NK-92 (cell line): Measurements from ENCODE around the gene EMP2.
"Not testable (repeated sequence)": the region's sequence is repeated elsewhere in the genome, so short reads cannot be mapped to it uniquely, and the experiment has no call there.

ENCODE experiments used
- DNase-seq: peaks from one replicate; lab custom pipeline; 2025; ENCODE audit not compliant: unreplicated experiment; lab: John Stamatoyannopoulos, UW

The EMP2 gene

DNA sequence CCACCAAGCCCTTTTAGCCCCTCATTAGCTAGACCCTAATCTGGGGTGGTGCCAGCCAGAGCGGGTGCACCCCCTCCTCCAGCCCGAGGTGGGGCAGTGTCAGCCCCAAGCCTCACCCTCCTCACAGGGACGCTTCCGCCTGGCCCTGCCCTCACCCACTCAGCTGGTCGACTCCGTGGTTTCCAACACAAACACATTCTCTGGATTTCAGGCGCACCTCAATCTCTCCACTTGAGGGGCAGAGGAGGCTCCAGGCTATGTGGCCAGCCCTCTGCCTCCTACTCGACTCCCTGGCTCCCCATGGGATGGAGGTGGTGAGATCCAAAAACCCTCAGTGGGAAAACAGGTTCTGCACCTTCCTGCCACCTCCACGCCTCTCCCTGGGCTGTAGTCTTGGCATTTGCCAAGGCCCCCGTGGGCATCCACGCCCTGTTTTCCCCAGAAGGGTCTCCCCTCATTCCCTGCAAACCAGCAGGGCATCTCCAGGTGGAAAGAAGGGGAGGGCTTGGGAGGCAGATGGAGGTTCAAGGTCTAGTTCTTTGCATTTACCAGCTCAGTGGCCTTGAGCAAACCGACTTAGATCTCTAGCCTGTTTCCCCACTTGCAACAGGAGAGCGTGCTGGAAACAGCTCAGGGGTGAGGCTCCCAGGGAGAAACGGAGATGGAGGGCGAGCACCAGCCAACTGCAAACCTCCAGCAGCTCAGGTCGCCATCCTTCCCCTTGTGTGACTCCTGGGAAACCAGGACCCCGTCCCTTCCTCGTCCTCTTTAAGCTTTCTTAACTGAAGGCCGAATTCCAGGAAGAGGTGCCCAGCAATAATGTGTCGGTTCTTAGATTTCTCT, 1.7 kb downstream of the EMP2 start:
- DNase-seq, result no peak

DNA sequence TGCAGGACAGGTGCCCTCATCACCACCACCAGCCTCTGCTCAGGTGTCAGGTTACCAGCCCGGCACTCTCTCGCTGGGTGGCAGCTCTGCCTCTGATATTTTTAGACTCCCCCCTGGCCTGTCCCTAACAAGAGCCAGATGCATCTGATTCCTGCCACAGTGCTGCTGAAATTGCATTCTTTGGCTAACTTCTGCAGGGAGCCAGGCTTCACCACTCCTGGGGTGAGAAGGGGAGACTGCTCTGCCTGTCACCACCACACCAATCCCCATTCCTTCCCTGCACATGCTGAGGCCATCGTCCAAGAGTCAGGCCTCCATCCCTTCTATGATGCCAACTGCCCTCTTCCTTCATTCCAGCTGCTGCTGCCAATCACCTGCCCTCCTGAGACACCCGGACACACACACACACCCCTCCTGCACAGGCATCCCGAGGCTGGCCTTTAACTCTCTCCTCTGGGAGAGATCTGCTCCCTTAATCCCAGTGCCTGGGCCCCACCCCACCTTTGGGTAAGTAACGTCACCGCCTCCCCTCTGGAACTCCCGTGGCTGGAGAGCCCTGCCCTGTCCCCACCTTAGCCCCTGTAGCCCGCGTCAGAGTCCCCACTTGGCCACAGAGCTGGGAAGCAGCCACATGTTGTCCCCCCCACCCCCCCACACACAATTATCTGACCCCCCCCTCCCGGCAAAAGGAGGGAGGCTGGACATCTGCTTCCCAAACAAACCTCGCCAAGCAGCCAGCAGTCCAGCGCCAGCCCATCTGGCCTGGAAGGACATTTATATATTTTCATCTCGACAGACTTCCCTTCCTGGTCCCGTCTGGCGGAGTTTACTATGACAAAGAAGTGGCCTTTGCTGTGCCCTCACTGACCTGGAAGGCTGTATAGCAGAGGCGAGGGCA, 2.8 kb downstream of the EMP2 start:
- DNase-seq, result no peak

DNA sequence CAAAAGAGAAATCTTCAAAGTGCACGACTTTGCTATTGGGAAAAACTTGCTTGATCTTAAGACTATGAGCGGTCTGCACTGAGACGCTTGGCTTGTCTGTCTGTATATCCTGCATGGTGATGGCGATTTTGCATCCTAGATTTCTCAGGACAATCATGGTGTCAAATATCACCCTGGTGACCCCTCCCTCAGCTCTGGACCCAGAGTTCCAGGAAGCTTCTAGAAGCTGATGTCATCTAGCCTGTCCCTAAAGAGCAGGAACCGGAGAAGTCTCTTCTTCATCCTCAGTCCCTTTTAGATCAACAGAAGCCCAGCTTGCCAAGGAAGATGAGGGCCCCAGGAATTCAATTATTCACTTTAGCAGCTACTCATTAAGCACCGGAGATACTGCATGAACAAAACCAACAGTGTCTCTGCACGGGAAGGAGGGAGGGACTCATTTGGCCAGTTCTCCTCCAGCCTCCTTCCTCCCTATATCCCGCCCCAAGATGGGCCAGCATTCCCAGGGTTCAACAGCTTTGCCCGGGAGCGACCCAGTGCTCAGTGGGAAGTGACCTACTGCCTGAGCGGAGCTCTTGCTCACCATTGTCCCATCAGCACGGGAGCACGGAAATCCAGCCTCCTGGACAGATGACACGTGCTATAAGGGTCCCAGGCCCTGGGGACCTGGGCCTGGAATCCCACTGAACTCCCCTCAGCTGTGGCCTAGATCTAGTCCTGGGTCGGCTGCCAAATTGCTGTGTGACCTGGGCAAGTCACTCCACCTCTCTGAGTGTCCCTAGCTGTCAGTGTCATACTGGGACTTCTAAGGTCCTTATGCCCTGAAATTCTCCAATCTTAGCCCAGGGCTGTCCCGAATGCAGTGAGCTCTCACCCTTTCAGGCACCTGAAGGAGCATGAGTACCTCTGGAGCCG, 3.8 kb downstream of the EMP2 start:
- no peak for DNase-seq

DNA sequence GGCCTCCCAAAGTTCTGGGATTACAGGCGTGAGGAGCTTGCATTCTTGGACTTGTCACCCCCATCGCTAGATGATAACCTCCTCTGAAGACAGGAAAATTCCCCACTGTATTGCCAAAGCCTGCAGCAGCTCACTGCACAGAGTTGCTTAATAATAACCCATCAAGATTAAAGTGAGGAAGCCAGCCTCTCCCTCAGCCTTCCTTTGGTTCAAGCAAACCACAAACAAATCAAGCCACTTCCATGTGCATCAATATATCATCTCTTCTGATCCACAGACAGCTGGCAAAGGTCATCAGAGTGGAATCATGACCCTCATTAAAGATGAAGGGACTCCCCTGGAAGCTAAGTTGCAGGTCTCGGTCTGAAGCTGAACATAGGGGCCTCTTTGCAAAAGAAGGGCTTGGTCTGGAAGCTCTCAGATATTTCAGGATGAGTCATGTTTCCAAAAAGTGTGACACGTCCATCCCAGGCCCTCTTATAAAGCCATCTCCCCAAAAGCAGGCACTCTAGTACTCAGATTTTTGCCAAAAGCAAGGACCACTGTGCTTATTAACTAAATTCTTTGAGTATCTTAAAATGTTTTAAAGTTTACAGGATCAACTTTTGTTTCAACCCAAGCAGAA, 4.8 kb downstream of the EMP2 start:
- DNase-seq, result no peak

DNA sequence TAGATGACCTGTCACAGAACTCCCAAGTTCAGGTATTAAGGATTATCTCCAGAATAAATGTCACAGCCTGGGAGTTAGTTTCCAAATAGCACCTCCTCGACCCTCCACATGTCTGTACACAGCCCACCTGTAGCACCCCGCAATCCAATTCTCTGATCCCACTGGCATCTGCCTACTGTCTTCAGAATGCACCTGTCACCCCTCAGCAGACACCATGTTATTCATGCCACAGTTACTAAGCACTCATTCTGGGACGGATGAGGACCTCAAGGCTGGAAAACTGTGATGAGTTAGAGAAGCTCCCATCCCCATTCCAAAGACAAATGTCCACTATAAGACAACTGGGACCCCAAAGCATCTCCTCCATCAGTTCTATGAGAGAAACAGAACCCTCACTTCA, 7.8 kb downstream of the EMP2 start:
- DNase-seq, result no peak

DNA sequence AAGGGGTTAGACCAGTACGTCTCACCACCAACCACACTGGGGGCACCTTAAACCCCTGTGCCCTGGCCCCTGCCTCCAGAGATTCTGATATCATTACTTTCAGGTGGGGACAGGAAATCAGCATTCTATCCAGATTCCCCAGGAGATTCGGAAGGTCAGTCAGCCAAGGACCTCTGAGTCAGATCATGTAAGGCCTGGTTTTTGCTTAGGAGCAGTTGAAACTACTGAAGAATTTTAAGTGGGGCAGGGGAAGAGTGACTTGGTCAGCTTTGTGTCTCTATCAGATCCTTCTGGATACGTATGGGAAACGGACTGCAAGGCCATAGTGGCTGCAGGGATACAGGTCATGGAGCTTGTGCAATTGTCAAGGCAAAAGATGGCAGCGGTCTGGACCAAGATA, 9.0 kb downstream of the EMP2 start:
- DNase-seq, result no peak

DNA sequence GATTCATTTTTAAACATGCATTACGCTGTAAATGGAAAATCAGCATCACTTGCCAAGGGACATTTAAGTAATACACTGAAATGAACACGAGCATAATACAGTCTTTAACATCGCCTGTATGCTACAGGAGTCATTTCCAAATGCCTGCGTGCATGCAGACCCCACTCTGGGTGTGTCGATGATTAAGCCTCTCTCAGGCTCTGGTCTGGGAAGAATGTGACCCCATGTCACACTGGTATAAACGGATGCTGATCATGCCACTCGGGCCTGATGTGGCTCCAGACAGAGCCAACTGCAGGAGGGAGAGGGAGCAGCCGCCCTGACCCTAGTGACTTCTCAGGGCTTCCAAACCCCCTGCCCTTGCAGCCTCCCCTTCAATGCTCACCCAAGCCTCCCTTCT, 10.8 kb downstream of the EMP2 start:
- DNase-seq, result no peak

DNA sequence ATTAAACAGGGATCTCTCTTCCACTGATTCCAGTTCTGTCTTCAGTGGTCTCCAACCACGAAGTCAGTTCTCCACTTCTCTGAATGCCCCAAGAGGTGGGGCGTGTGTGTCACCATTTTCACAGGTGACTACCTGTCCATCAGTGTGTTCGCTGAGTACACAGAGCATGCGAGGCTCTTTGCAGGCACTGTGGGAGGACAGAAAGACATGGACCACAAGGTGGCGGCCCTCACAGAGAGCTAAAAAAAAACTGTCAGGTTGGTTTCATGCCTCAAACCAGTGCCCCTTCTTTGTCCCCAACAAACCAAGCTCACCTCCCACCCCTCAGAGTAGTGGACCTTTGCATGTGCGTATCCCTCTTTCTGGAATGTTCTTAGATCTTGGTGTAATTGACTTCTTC, 13.8 kb downstream of the EMP2 start:
- DNase-seq, result no peak

DNA sequence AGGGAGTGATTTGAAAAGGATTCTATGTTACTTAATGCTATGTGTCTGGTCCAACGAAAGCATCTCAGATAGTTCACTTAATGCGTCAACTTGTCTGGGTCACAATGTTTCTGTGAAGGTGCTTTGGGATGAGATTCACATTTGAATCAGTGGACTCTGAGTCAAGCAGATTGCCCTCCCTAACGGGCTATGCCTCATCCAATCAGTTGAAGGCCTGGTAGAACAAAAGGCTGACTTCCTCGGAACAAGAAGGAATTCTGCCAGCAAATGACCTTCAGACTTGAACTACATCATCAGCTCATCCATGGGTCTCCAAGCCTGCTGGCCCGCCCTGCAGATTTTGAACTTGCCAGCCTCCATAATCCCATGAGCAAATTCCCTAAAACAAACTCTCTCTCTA, 15.2 kb downstream of the EMP2 start:
- DNase-seq, result no peak

DNA sequence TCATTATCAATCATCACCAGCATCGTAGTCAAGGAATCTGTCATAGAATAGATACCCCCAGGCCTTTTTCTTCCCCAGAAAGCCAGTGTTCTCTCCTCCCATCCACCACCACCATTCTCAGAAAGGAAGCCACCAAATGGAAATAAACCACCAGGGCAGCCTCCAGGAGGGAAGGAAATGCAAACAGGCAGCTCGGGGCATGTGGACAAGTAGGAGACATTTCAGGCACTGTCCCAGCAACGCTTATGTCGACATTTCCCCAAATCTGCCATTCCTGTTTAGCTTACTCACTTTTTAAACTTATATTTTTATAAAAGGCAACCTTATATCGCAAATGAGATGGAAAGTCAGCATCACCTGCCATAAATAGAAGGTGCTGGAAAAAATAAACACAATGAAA, 15.8 kb downstream of the EMP2 start:
- DNase-seq, result no peak

DNA sequence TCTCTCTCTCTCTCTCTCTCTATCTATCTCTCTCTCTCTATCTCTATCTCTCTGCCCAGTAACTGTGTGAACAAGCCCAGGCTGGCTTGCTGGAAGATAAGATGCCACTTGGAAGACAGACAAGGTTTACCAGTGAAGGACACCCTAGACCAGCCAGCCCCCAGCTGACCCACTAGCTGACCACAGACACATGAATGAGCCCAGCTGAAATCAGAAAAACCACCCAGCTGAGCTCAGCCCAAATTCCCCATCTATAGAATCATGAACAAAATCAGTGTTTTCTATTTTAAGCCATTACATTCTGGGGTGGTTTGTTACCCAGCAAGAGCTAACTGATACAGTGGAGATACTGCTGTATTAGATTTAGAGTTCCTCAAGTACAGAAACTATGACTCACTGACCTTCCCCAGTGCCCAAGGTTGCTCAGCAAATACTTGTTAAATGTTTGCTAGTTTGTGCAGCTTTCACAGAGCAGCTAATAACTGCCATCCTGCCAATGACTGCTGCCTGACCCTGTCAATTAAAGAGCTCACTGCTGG, 18.0 kb downstream of the EMP2 start:
- DNase-seq, result no peak

DNA sequence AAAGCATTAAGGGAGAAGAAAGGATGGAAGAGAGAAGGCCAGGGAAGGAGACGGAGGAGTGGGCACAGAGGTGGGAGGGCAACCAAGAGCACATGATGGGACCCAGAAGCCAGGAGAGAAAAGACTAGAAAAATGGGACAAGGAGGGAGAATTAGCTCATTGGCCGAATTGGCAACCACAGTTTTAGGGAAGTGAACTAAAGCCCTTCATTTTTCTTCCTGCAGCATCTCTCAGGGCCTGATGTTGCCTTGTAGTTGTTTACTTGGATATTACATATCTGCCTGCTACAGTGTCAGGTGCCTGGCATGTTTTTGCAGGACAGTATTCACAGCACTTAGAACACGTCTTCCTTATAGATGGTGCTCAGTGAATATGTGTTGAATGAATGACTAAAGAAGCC, 19.0 kb downstream of the EMP2 start:
- no peak for DNase-seq

DNA sequence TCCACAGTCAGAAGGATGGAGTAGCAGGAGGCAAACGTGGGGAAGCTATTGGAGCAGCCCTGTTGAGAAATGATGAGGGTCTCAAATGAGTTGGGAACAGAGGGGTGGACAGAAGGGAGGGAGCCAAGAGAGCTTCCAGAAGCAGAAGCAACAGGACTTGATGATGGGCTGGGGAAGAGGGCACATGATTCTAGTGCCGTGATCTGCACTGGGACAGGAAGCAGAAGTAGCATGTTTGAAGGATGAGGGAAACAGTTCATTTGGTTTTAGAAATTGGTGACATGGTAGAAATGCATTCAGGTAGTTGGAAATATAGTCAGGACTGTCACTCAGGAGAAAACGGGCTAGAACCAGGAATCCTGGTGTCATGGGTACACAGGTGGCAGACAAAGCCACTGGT, 19.4 kb downstream of the EMP2 start:
- no peak for DNase-seq

DNA sequence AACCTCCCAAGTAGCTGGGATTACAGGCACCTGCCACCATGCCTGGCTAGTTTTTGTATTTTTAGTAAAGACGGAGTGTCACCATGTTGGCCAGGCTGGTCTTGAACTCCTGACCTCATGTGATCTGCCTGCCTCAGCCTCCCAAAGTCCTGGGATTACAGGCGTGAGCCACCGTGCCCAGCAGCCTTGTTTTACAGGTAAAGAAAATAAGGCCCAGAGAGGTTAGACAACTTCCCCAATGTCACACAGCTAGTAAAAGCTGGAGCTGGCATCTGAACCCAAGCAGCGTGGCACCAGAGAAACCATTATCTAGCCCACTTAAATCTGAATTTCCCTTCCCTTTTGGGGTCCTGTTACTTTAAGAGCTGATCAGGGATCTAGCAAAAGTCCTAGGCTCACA, 20.6 kb downstream of the EMP2 start:
- not testable (repeated sequence) for DNase-seq

DNA sequence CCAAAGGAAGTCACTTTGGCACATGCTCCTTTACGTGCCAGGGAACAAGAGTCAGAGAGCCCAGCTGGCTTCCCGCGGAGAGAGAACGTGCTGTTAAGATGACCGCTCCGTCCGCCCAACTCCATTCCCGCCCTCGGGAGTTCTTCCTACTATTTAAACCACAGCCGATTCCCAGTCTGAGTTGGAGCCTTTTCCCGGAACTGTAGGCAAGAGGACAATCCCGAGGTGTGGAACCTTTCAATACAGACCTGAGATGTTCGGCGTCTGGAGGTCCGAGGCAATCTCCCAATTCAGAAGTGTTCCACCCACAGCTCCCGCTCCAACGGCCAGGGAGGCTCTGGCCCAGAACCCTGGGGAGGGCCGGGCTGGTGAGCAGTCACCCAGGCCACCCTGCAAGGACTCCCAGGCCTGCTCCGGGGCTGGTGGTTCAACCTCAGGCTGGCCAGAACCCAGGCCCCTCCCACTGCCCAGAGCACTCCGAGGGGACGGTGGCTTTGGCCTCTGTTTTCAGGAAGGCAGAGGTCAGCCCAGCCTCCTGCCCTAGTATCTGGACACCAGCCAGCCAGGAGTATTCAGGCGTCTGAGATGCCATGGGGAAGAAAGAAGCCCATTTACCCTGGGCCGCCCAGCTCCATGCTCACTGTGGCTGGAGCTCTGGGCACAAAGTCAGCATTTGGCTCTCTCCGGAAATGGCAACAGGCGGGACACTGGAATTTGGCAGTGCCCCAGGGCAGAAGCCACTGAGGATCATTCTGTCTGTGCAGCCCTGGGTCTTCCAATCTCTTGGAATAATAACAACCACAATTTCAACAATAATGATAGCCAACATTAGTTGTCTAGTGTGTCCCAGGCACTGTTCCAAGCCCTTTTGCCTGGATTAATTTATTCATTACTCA, 21.4 kb downstream of the EMP2 start:
- DNase-seq, result no peak

DNA sequence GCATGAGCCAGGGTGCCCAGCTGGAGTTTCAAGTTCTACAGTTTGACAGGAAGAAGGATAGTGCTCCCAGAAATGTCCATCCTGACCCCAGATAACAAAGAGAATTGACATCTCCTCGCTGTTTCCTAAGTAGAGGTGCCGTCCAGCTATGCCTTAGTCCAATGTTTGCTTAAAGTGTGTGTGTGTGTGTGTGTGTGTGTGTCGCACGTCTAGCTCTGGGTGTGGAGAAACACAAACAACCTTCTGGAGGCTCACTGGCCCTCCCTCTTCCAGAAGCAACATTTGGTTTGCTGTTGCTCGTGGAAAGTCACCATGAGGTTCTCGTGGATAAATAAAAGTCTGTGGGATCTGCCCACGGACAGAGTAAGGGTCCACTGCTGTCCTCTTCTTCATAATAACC, 22.1 kb downstream of the EMP2 start:
- no peak for DNase-seq

DNA sequence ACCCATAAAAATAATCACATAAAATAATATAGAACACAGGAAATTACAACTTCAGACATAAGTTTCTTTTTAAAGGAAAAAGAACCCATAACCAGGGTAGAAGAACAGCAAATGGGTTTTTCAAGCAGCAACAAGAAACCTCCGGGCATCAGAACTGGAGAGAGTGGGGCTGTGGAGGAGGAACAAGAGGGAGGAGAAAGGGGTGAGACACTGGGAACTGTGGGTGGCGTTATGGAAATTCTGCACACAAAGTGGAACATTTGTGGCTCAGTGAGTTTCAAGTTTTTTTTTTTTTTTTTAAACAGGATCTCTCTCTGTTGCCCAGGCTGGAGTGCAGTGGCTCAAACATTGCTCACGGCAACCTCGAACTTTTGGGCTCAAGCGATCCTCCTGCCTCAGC, 22.6 kb downstream of the EMP2 start:
- no peak for DNase-seq

DNA sequence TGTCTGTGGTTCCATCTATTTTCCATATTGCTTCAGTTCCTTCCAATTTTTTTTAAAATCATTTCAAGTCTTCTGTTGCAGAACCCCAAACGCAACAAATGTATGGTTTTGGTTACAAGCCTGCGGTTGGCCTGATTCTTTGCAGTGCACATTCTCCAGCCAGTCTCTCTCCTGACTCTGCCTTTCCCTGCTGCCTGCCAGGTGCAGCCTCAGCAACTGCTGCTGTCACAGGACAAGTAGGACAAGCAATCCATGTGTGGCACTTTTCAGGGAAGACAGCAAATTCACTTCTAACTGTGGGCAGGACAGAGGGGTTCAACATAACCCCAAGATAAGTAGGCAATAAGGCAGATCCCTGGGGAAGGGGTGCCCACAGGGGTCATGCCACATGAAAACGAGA, 24.2 kb downstream of the EMP2 start:
- DNase-seq, result no peak

DNA sequence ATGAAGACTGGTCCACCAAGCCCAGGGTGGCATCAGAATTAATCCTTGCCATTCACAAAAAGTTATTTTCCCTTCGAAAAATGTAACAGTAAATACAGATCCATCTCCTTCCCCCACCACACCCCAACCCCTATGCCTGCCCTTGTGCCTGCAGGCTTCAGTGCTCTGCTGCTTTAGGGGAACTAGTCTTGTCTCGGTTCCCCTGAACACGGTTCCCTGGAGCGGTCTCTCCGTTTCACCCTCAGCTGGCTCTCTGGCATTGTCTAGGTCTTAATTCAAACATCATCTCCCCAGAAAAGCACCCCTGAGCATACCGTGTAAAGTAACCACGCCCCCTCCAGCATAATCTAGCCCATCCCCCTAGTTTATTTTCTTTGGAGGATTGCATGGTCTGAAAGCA, 25.8 kb downstream of the EMP2 start:
- no peak for DNase-seq
